Measurements from ENCODE around the gene SNRK. TPM values are rescaled to one million over a fixed set of nuclear protein-coding genes. Genes with fewer than 3 reads are reported as not detected.

The SNRK gene
- total and polyA plus RNA-seq, 11 donors, result 9.3 to 41.5 (median 23.0) TPM

- WGBS, 4 donors, result 50 to 62% (median 60%) methylated on average over 3 of the region's 3 CpGs
- intact Hi-C loops (cut with DNase I), result loop anchor here in 3 of 10 donors (5.0 kb wide), 2 partner anchors 35 to 40 kb away; partner anchors contain the start of gene SNRK (in 2 of the 3)
- DNase-seq (no peak), ATAC-seq (no peak)
- H3K27ac ChIP-seq, result peak overlapping the region in 9 of 12 donors; percentile 15 to 85 (median 53)
- peaks cover 0 to 60% (median 21%) of the 10 kb centered on the region in 12 donors for H3K4me1 ChIP-seq
- TF ChIP-seq POLR2A (IDR thresholded peaks at IDR 0.05), result no peak
- no peak for TF ChIP-seq CTCF (IDR thresholded peaks at IDR 0.05)
- H3K9me3 ChIP-seq, result peaks cover 0 to 4% (median 0%) of the 10 kb centered on the region in 12 donors
- H3K36me3 ChIP-seq, result no peaks in the 10 kb centered on the region
- H3K4me3 ChIP-seq, result no peak overlapping the region
- no peaks in the 10 kb centered on the region for H3K27me3 ChIP-seq
Observed at GRCh38 chr3:43247561-43248184, 38.7 kb upstream of the SNRK start.

- Histone ChIP-seq H3K9me3 (no peaks in the 10 kb centered on the region), H3K27ac (peak overlapping the region in 8 of 12 donors; percentile 42 to 85 (median 56)), H3K27me3 (no peaks in the 10 kb centered on the region)
Observed at GRCh38 chr3:43248185-43248583, 38.2 kb upstream of the SNRK start.

GRCh38 chr3:43248973-43249372 lies 37.4 kb upstream of the SNRK start:
- Histone ChIP-seq H3K36me3 (no peaks in the 10 kb centered on the region), H3K4me1 (peaks cover 0 to 52% (median 21%) of the 10 kb centered on the region in 12 donors), H3K9me3 (no peaks in the 10 kb centered on the region), H3K27ac (peak overlapping the region in 6 of 12 donors; percentile 0 to 85 (median 54)), H3K27me3 (no peaks in the 10 kb centered on the region), H3K4me3 (no peak overlapping the region)
- 70 to 82% (median 70%) methylated on average over 2 of the region's 2 CpGs for WGBS, 4 donors
- DNase-seq (no peak), ATAC-seq (peak in 3 of 4 donors; percentile 45 to 57 (median 50))
- intact Hi-C loops (cut with DNase I), result loop anchor here in 3 of 10 donors (5.0 kb wide), 2 partner anchors 33 to 38 kb away; partner anchors contain the start of gene SNRK (in 2 of the 3)
- TF ChIP-seq CTCF (IDR thresholded peaks at IDR 0.05) (no peak), POLR2A (IDR thresholded peaks at IDR 0.05) (no peak)

More at GRCh38 chr3:43248185-43248583, 38.2 kb upstream of the SNRK start:
- intact Hi-C loops (cut with DNase I), result loop anchor here in 3 of 10 donors (5.0 kb wide), 2 partner anchors 34 to 39 kb away; partner anchors contain the start of gene SNRK (in 2 of the 3)
- Histone ChIP-seq H3K4me1 (peaks cover 0 to 60% (median 21%) of the 10 kb centered on the region in 12 donors), H3K36me3 (no peaks in the 10 kb centered on the region), H3K4me3 (no peak overlapping the region)
- WGBS, 4 donors, result 60 to 70% (median 66%) methylated on average over 2 of the region's 2 CpGs
- ATAC-seq, result no peak
- TF ChIP-seq POLR2A (IDR thresholded peaks at IDR 0.05) (no peak), CTCF (IDR thresholded peaks at IDR 0.05) (no peak)
- no peak for DNase-seq

GRCh38 chr3:43249405-43249804 lies 36.9 kb upstream of the SNRK start:
- H3K4me1 ChIP-seq, result peaks cover 0 to 48% (median 21%) of the 10 kb centered on the region in 12 donors
- H3K9me3 ChIP-seq, result no peaks in the 10 kb centered on the region
- TF ChIP-seq POLR2A (IDR thresholded peaks at IDR 0.05) (no peak), CTCF (IDR thresholded peaks at IDR 0.05) (no peak)
- H3K27me3 ChIP-seq, result no peaks in the 10 kb centered on the region
- H3K27ac ChIP-seq, result peak overlapping the region in 1 of 12 donors; percentile 75
- intact Hi-C loops (cut with DNase I), result loop anchor here in 3 of 10 donors (5.0 kb wide), 2 partner anchors 33 to 38 kb away; partner anchors contain the start of gene SNRK (in 2 of the 3)
- DNase-seq, result no peak
- no peak for ATAC-seq
- H3K36me3 ChIP-seq, result no peaks in the 10 kb centered on the region
- H3K4me3 ChIP-seq, result no peak overlapping the region

All from heart left ventricle (tissue), 16 donors.